PC-9 (cell line): ENCODE measurements around the gene BAIAP2L1.

ENCODE experiments used
- EZH2 ChIP-seq: fragments of 200-600 bp; sonication (generic); IDR thresholded peaks from 2 replicates; pipeline ENCODE4 v1.8.0; 2017; ENCODE audit warnings: antibody characterized with exemption, low read depth
- TF ChIP-seq, protein P1 (sequence below): fragments of 200-600 bp; sonication (generic); conservative IDR thresholded peaks from 2 replicates; pipeline ENCODE4 v1.6.1; 2017; ENCODE audit warnings: mixed run types, antibody characterized with exemption, mild to moderate bottlenecking, moderate library complexity

GRCh38 chr7:98285157-98286092 lies 115.5 kb downstream of the BAIAP2L1 start:
- TF ChIP-seq, protein P1, sequence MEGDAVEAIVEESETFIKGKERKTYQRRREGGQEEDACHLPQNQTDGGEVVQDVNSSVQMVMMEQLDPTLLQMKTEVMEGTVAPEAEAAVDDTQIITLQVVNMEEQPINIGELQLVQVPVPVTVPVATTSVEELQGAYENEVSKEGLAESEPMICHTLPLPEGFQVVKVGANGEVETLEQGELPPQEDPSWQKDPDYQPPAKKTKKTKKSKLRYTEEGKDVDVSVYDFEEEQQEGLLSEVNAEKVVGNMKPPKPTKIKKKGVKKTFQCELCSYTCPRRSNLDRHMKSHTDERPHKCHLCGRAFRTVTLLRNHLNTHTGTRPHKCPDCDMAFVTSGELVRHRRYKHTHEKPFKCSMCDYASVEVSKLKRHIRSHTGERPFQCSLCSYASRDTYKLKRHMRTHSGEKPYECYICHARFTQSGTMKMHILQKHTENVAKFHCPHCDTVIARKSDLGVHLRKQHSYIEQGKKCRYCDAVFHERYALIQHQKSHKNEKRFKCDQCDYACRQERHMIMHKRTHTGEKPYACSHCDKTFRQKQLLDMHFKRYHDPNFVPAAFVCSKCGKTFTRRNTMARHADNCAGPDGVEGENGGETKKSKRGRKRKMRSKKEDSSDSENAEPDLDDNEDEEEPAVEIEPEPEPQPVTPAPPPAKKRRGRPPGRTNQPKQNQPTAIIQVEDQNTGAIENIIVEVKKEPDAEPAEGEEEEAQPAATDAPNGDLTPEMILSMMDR: no peak
- TF ChIP-seq EZH2: no peak
